Measurements from ENCODE around the gene SLC12A8. TPM values are rescaled to one million over a fixed set of nuclear protein-coding genes. Genes with fewer than 3 reads are reported as not detected.
"Not testable (repeated sequence)": the region's sequence is repeated elsewhere in the genome, so short reads cannot be mapped to it uniquely, and the experiment has no call there.

SLC12A8 gene
- polyA plus RNA-seq, 1 donor = 21.6 TPM

- H3K9me3 ChIP-seq (ENCODE audit: control insufficient read depth, low read depth, low read length) = peaks cover 4% of the 10 kb centered on the region
- no peak overlapping the region for H3K27ac ChIP-seq (ENCODE audit: low read length)
- no CpG with 5 or more reads among the region's 4 CpGs for WGBS (ENCODE audit: insufficient coverage, low lambda C conversion rate)
- no peaks in the 10 kb centered on the region for H3K27me3 ChIP-seq (ENCODE audit: control insufficient read depth, insufficient read depth, low read length)
- peaks cover 8% of the 10 kb centered on the region for H3K36me3 ChIP-seq (ENCODE audit: control insufficient read depth, insufficient read depth, low read length)
- no peaks in the 10 kb centered on the region for H3K4me1 ChIP-seq (ENCODE audit: control insufficient read depth, insufficient read depth, low read length)
- no peak for DNase-seq
- no peak overlapping the region for H3K4me3 ChIP-seq (ENCODE audit: low read length)
Observed at GRCh38 chr3:125098611-125099291, 113.8 kb downstream of the SLC12A8 start.

- Histone ChIP-seq H3K27me3 (ENCODE audit: control insufficient read depth, insufficient read depth, low read length) (no peaks in the 10 kb centered on the region), H3K4me1 (ENCODE audit: control insufficient read depth, insufficient read depth, low read length) (no peaks in the 10 kb centered on the region), H3K9me3 (ENCODE audit: control insufficient read depth, low read depth, low read length) (no peaks in the 10 kb centered on the region), H3K4me3 (ENCODE audit: low read length) (no peak overlapping the region), H3K36me3 (ENCODE audit: control insufficient read depth, insufficient read depth, low read length) (peaks cover 12% of the 10 kb centered on the region), H3K27ac (ENCODE audit: low read length) (no peak overlapping the region)
- DNase-seq = no peak
Observed at GRCh38 chr3:125090649-125091048, 121.9 kb downstream of the SLC12A8 start.

- Histone ChIP-seq H3K27ac (ENCODE audit: low read length) (no peak overlapping the region), H3K4me1 (ENCODE audit: control insufficient read depth, insufficient read depth, low read length) (no peaks in the 10 kb centered on the region), H3K27me3 (ENCODE audit: control insufficient read depth, insufficient read depth, low read length) (no peaks in the 10 kb centered on the region), H3K9me3 (ENCODE audit: control insufficient read depth, low read depth, low read length) (no peaks in the 10 kb centered on the region), H3K36me3 (ENCODE audit: control insufficient read depth, insufficient read depth, low read length) (peaks cover 11% of the 10 kb centered on the region), H3K4me3 (ENCODE audit: low read length) (no peak overlapping the region)
- no CpG with 5 or more reads among the region's 6 CpGs for WGBS (ENCODE audit: insufficient coverage, low lambda C conversion rate)
- DNase-seq = no peak
Observed at GRCh38 chr3:125087768-125088391, 124.7 kb downstream of the SLC12A8 start.

GRCh38 chr3:125085166-125085565 lies 127.4 kb downstream of the SLC12A8 start:
- Histone ChIP-seq H3K9me3 (ENCODE audit: control insufficient read depth, low read depth, low read length) (no peaks in the 10 kb centered on the region), H3K27ac (ENCODE audit: low read length) (no peak overlapping the region), H3K27me3 (ENCODE audit: control insufficient read depth, insufficient read depth, low read length) (no peaks in the 10 kb centered on the region), H3K36me3 (ENCODE audit: control insufficient read depth, insufficient read depth, low read length) (peaks cover 15% of the 10 kb centered on the region), H3K4me3 (ENCODE audit: low read length) (no peak overlapping the region), H3K4me1 (ENCODE audit: control insufficient read depth, insufficient read depth, low read length) (no peaks in the 10 kb centered on the region)
- DNase-seq = no peak

- H3K9me3 ChIP-seq (ENCODE audit: control insufficient read depth, low read depth, low read length) = no peaks in the 10 kb centered on the region
- no peak overlapping the region for H3K27ac ChIP-seq (ENCODE audit: low read length)
- H3K36me3 ChIP-seq (ENCODE audit: control insufficient read depth, insufficient read depth, low read length) = peaks cover 17% of the 10 kb centered on the region
- no peaks in the 10 kb centered on the region for H3K27me3 ChIP-seq (ENCODE audit: control insufficient read depth, insufficient read depth, low read length)
- no CpG with 5 or more reads among the region's 10 CpGs for whole genome bisulfite sequencing (ENCODE audit: insufficient coverage, low lambda C conversion rate)
- DNase-seq = no peak
- no peak overlapping the region for H3K4me3 ChIP-seq (ENCODE audit: low read length)
- H3K4me1 ChIP-seq (ENCODE audit: control insufficient read depth, insufficient read depth, low read length) = no peaks in the 10 kb centered on the region
Observed at GRCh38 chr3:125083776-125084175, 128.8 kb downstream of the SLC12A8 start.

- not testable (repeated sequence) for H3K4me3 ChIP-seq (ENCODE audit: low read length); H3K4me1 ChIP-seq (ENCODE audit: control insufficient read depth, insufficient read depth, low read length); DNase-seq; H3K9me3 ChIP-seq (ENCODE audit: control insufficient read depth, low read depth, low read length); H3K27me3 ChIP-seq (ENCODE audit: control insufficient read depth, insufficient read depth, low read length); H3K27ac ChIP-seq (ENCODE audit: low read length)
- peaks cover 16% of the 10 kb centered on the region for H3K36me3 ChIP-seq (ENCODE audit: control insufficient read depth, insufficient read depth, low read length)
- no CpG with 5 or more reads among the region's 4 CpGs for WGBS (ENCODE audit: insufficient coverage, low lambda C conversion rate)
Observed at GRCh38 chr3:125082339-125082738, 130.2 kb downstream of the SLC12A8 start.

GRCh38 chr3:125080077-125080476 lies 132.5 kb downstream of the SLC12A8 start:
- Histone ChIP-seq H3K4me3 (ENCODE audit: low read length) (no peak overlapping the region), H3K27ac (ENCODE audit: low read length) (no peak overlapping the region), H3K9me3 (ENCODE audit: control insufficient read depth, low read depth, low read length) (no peaks in the 10 kb centered on the region), H3K36me3 (ENCODE audit: control insufficient read depth, insufficient read depth, low read length) (peaks cover 18% of the 10 kb centered on the region), H3K27me3 (ENCODE audit: control insufficient read depth, insufficient read depth, low read length) (no peaks in the 10 kb centered on the region), H3K4me1 (ENCODE audit: control insufficient read depth, insufficient read depth, low read length) (no peaks in the 10 kb centered on the region)
- WGBS (ENCODE audit: insufficient coverage, low lambda C conversion rate) = no CpG with 5 or more reads among the region's 1 CpG
- no peak for DNase-seq

- Histone ChIP-seq H3K36me3 (ENCODE audit: control insufficient read depth, insufficient read depth, low read length) (peaks cover 18% of the 10 kb centered on the region), H3K4me1 (ENCODE audit: control insufficient read depth, insufficient read depth, low read length) (no peaks in the 10 kb centered on the region), H3K27me3 (ENCODE audit: control insufficient read depth, insufficient read depth, low read length) (no peaks in the 10 kb centered on the region), H3K4me3 (ENCODE audit: low read length) (no peak overlapping the region), H3K9me3 (ENCODE audit: control insufficient read depth, low read depth, low read length) (no peaks in the 10 kb centered on the region), H3K27ac (ENCODE audit: low read length) (no peak overlapping the region)
- no CpG with 5 or more reads among the region's 1 CpG for WGBS (ENCODE audit: insufficient coverage, low lambda C conversion rate)
- no peak for DNase-seq
Observed at GRCh38 chr3:125079675-125080045, 132.9 kb downstream of the SLC12A8 start.

- peaks cover 18% of the 10 kb centered on the region for H3K36me3 ChIP-seq (ENCODE audit: control insufficient read depth, insufficient read depth, low read length)
- WGBS (ENCODE audit: insufficient coverage, low lambda C conversion rate) = no CpG with 5 or more reads among the region's 6 CpGs
- H3K27me3 ChIP-seq (ENCODE audit: control insufficient read depth, insufficient read depth, low read length) = no peaks in the 10 kb centered on the region
- no peak for DNase-seq
- H3K4me1 ChIP-seq (ENCODE audit: control insufficient read depth, insufficient read depth, low read length) = no peaks in the 10 kb centered on the region
- no peak overlapping the region for H3K27ac ChIP-seq (ENCODE audit: low read length)
- no peaks in the 10 kb centered on the region for H3K9me3 ChIP-seq (ENCODE audit: control insufficient read depth, low read depth, low read length)
- no peak overlapping the region for H3K4me3 ChIP-seq (ENCODE audit: low read length)
Observed at GRCh38 chr3:125078951-125079674, 133.4 kb downstream of the SLC12A8 start.

GRCh38 chr3:125077864-125078263 lies 134.7 kb downstream of the SLC12A8 start:
- Histone ChIP-seq H3K4me3 (ENCODE audit: low read length) (no peak overlapping the region), H3K27me3 (ENCODE audit: control insufficient read depth, insufficient read depth, low read length) (no peaks in the 10 kb centered on the region), H3K36me3 (ENCODE audit: control insufficient read depth, insufficient read depth, low read length) (peaks cover 15% of the 10 kb centered on the region), H3K4me1 (ENCODE audit: control insufficient read depth, insufficient read depth, low read length) (no peaks in the 10 kb centered on the region), H3K27ac (ENCODE audit: low read length) (no peak overlapping the region), H3K9me3 (ENCODE audit: control insufficient read depth, low read depth, low read length) (no peaks in the 10 kb centered on the region)
- DNase-seq = no peak
- no CpG with 5 or more reads among the region's 3 CpGs for WGBS (ENCODE audit: insufficient coverage, low lambda C conversion rate)

All from large intestine (tissue), 3 donors.